Measurements from ENCODE around the gene ANO1. TPM values are rescaled to one million over a fixed set of nuclear protein-coding genes. Genes with fewer than 3 reads are reported as not detected.

Gene ANO1
- total RNA-seq, 2 experiments from 2014 or later: not detected

DNA sequence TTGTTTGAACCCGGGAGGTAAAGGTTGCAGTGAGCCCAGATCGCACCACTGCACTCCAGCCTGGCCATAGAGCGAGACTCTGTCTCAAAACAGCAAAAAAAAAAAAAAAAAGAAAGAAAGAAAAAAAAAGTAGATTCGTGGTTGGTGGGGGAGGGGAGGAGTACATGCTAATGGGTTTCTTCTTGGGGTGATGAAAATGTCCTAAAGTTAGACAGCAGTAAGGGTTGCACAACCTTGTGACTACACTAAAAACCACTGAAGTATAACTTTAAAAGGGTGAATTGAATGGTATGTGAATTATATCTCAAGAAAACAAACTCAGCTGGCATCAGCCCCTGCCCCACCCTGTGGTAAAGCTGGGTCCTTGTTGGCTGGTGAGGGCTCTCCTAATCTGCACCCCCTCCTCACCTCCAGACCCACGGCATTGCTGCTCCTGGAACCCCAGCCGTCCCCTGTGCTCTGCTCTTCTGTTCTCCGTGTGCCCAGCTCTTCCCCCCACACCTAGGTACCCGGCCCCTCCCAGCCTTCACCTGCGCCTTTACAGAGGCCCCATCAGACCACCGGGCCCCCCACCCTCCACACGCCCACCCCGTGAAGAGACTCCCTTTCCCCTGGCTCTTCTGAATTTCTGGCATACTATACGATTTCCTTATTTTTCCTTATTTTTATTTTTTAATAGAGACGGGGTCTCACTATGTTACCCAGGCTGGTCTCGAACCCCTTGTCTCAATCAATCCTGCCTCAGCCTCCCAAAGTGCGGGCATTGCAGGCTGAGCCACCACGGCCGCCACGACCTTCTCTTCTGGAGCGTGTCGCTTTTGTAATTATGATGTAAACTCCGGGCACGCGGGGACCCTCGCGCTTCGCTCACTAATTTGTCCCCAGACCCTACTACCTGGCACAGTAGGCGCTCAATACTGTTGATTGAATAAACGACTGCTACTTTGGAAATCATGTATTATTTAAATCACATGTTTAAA, 124.1 kb downstream of the ANO1 start:
- peak in 3 of 14 experiments; percentile 1 to 39 (median 34) for DNase-seq
- Mint-ChIP-seq H3K4me1 (ENCODE audit: low read depth) (peaks cover 43% of the 10 kb centered on the region), H3K27me3 (no peaks in the 10 kb centered on the region), H3K36me3 (ENCODE audit: low read depth) (peaks cover 42% of the 10 kb centered on the region), H3K9me3 (no peaks in the 10 kb centered on the region), H3K27ac (peak overlapping the region; percentile 98), H3K4me3 (peak overlapping the region; percentile 96)
- ChIA-PET POLR2A (interaction anchor here (1.5 kb wide), 1 partner anchor 68 kb away, joined by 11 read pairs; the partner anchor contains the start of gene PPFIA1), CTCF (interaction anchor here (1.4 kb wide), 1 partner anchor 10 kb away, joined by 3 read pairs; no protein-coding TSS in a partner anchor)
- Histone ChIP-seq H3K36me3 (ENCODE audit: insufficient read depth, low read length) (peaks cover 24% of the 10 kb centered on the region), H3K9me3 (ENCODE audit: control insufficient read depth in 1 of 2, insufficient read depth in 1 of 2, low read length in 2 of 2) (peaks cover 0 to 2% of the 10 kb centered on the region in 2 experiments), H3K4me1 (ENCODE audit: insufficient read depth, low read length) (peaks cover 37% of the 10 kb centered on the region), H3K4me3 (ENCODE audit: low read length) (peak overlapping the region; percentile 81), H3K27me3 (ENCODE audit: control insufficient read depth in 1 of 2, insufficient read depth in 2 of 2, low read length in 2 of 2) (no peaks in the 10 kb centered on the region), H3K27ac (ENCODE audit: low read depth in 1 of 2, low read length in 2 of 2) (peak overlapping the region; percentile 55 to 97)
- intact Hi-C loops (cut with DNase I, micrococcal nuclease): loop anchor here in 1 of 2 experiments (2.0 to 10.0 kb wide), 4 partner anchors 527 to 1297 kb away; partner anchors contain the start of genes IGHMBP2, LTO1, MRPL21 and NADSYN1
- ATAC-seq (ENCODE audit: poor library complexity): no peak
- TF ChIP-seq, protein P1, sequence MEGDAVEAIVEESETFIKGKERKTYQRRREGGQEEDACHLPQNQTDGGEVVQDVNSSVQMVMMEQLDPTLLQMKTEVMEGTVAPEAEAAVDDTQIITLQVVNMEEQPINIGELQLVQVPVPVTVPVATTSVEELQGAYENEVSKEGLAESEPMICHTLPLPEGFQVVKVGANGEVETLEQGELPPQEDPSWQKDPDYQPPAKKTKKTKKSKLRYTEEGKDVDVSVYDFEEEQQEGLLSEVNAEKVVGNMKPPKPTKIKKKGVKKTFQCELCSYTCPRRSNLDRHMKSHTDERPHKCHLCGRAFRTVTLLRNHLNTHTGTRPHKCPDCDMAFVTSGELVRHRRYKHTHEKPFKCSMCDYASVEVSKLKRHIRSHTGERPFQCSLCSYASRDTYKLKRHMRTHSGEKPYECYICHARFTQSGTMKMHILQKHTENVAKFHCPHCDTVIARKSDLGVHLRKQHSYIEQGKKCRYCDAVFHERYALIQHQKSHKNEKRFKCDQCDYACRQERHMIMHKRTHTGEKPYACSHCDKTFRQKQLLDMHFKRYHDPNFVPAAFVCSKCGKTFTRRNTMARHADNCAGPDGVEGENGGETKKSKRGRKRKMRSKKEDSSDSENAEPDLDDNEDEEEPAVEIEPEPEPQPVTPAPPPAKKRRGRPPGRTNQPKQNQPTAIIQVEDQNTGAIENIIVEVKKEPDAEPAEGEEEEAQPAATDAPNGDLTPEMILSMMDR (IDR thresholded peaks at IDR 0.05): no peak

DNA sequence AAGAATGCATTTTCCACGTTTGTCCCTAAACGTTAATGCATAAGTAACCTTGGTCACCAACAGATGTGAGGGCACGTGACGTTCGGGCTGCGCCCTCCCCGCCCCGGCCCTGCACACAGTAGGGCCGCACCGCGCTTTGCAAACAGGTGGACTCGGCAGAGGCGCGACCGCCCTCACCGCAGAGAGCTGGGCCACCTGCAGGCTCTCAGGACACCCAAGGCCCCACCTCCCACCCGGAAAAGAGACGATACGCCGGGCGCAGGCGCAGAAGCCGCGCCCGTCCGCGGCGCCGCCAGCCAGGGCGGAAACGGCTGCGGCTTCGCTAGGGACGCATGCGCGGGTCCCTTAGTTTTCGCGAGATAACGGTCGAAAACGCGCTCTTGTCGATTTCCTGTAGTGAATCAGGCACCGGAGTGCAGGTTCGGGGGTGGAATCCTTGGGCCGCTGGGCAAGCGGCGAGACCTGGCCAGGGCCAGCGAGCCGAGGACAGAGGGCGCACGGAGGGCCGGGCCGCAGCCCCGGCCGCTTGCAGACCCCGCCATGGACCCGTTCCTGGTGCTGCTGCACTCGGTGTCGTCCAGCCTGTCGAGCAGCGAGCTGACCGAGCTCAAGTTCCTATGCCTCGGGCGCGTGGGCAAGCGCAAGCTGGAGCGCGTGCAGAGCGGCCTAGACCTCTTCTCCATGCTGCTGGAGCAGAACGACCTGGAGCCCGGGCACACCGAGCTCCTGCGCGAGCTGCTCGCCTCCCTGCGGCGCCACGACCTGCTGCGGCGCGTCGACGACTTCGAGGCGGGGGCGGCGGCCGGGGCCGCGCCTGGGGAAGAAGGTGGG, 125.0 kb downstream of the ANO1 start, which contains the start of gene FADD:
Gene FADD (plus strand): TSS at position 377 of the 831 bp plus-strand sequence. CDS start 164 bp downstream, at position 541.
- ChIA-PET POLR2A (interaction anchor here (0.5 to 1.7 kb wide), 4 partner anchors 10 to 528 kb away, joined by 3 to 11 read pairs (median 7); partner anchors contain the start of genes LTO1 and PPFIA1), CTCF (interaction anchor here (2.3 kb wide), 1 partner anchor 7 kb away, joined by 9 read pairs; no protein-coding TSS in a partner anchor)
- H3K27ac Mint-ChIP-seq: peak within 1 kb of the TSS; percentile 98
- intact Hi-C loops (cut with DNase I, micrococcal nuclease): loop anchor here in 1 of 2 experiments (1.0 to 10.0 kb wide), 5 partner anchors 67 to 1298 kb away; partner anchors contain the start of genes IGHMBP2, LTO1, MRPL21 and NADSYN1
- DNase-seq (peak; percentile 84 to 97 (median 89)), ATAC-seq (ENCODE audit: poor library complexity) (peak; percentile 52)
- Histone ChIP-seq H3K4me1 (ENCODE audit: insufficient read depth, low read length) (peaks cover 44% of the 10 kb centered on the region), H3K36me3 (ENCODE audit: insufficient read depth, low read length) (peaks cover 33% of the 10 kb centered on the region), H3K4me3 (ENCODE audit: low read length) (peak within 1 kb of the TSS; percentile 81), H3K27me3 (ENCODE audit: control insufficient read depth in 1 of 2, insufficient read depth in 2 of 2, low read length in 2 of 2) (no peaks in the 10 kb centered on the region), H3K9me3 (ENCODE audit: control insufficient read depth in 1 of 2, insufficient read depth in 1 of 2, low read length in 2 of 2) (peaks cover 0 to 2% of the 10 kb centered on the region in 2 experiments), H3K27ac (ENCODE audit: low read depth in 1 of 2, low read length in 2 of 2) (peak within 1 kb of the TSS; percentile 90 to 97)
- TF ChIP-seq, protein P1 (IDR thresholded peaks at IDR 0.05): no peak
- peaks cover 52% of the 10 kb centered on the region for H3K36me3 Mint-ChIP-seq (ENCODE audit: low read depth)
- peaks cover 48% of the 10 kb centered on the region for H3K4me1 Mint-ChIP-seq (ENCODE audit: low read depth)
- peak within 1 kb of the TSS; percentile 99 for H3K4me3 Mint-ChIP-seq
- H3K27me3 Mint-ChIP-seq: no peaks in the 10 kb centered on the region
- no peaks in the 10 kb centered on the region for H3K9me3 Mint-ChIP-seq

Measured in CD4-positive, alpha-beta T cell (primary cell).